Subcutaneous abdominal adipose tissue (tissue), 5 donors: ENCODE data around the gene PCDH11X.
"Not testable (repeated sequence)": the region's sequence is repeated elsewhere in the genome, so short reads cannot be mapped to it uniquely, and the experiment has no call there.

Source experiments
- H3K27ac ChIP-seq: one replicate; pipeline ENCODE4 v1.7.0; 2013; ENCODE audit warnings: low read depth, mild to moderate bottlenecking, inconsistent platforms, low read length, moderate library complexity
- H3K27me3 ChIP-seq, 5 donors: one replicate each; pipeline ENCODE4 v1.7.0; 2013; ENCODE audit warnings: low read length in 5 of 5, inconsistent platforms in 1 of 5; ENCODE audit not compliant: control insufficient read depth in 5 of 5, insufficient read depth in 4 of 5
- H3K36me3 ChIP-seq, 5 donors: one replicate each; pipeline ENCODE4 v1.7.0; 2013; ENCODE audit warnings: low read length in 5 of 5; ENCODE audit not compliant: control insufficient read depth in 5 of 5, insufficient read depth in 5 of 5
- H3K4me1 ChIP-seq, 5 donors: one replicate each; pipeline ENCODE4 v1.7.0; 2013; ENCODE audit warnings: low read length in 5 of 5, mild to moderate bottlenecking in 3 of 5, moderate library complexity in 1 of 5; ENCODE audit not compliant: control insufficient read depth in 5 of 5, insufficient read depth in 5 of 5
- H3K4me3 ChIP-seq, 5 donors: one replicate each; pipeline ENCODE4 v1.7.0; 2013; ENCODE audit warnings: low read length in 5 of 5, low read depth in 1 of 5
- H3K9ac ChIP-seq, 5 donors: one replicate each; pipeline ENCODE4 v1.7.0; 2013; ENCODE audit warnings: low read length in 5 of 5, mild to moderate bottlenecking in 4 of 5, moderate library complexity in 3 of 5
- H3K9me3 ChIP-seq, 5 donors: one replicate each; pipeline ENCODE4 v1.7.0; 2013; ENCODE audit warnings: low read length in 5 of 5; ENCODE audit not compliant: control insufficient read depth in 5 of 5
- donor health status: healthy.
- donor health status: healthy.
- donor health status: healthy.
- donor health status: healthy.
- donor health status: healthy.

The PCDH11X gene

GRCh38 chrX:91779135-91779534, at the start of gene PCDH11X:
Gene PCDH11X, plus strand, starts transcription at chrX:91779375. Its CDS starts 56,130 bp downstream, at chrX:91835505.
- peaks cover 0 to 13% (median 4%) of the 10 kb centered on the region in 5 donors for H3K27me3 ChIP-seq

GRCh38 chrX:91747446-91747845, 31.7 kb upstream of the PCDH11X start:
- H3K4me3 ChIP-seq, H3K9ac ChIP-seq, H3K27me3 ChIP-seq, H3K27ac ChIP-seq, H3K4me1 ChIP-seq, H3K9me3 ChIP-seq, H3K36me3 ChIP-seq: not testable (repeated sequence)

More at GRCh38 chrX:91779135-91779534, at the start of gene PCDH11X:
- not testable (repeated sequence) for H3K36me3 ChIP-seq, H3K9ac ChIP-seq, H3K4me1 ChIP-seq, H3K4me3 ChIP-seq, H3K27ac ChIP-seq, H3K9me3 ChIP-seq

GRCh38 chrX:91753022-91753421, 26.2 kb upstream of the PCDH11X start:
- not testable (repeated sequence) for H3K9me3 ChIP-seq, H3K36me3 ChIP-seq, H3K27ac ChIP-seq, H3K9ac ChIP-seq, H3K4me1 ChIP-seq, H3K27me3 ChIP-seq, H3K4me3 ChIP-seq

- H3K4me3 ChIP-seq, H3K27ac ChIP-seq, H3K36me3 ChIP-seq, H3K27me3 ChIP-seq, H3K4me1 ChIP-seq, H3K9ac ChIP-seq, H3K9me3 ChIP-seq: not testable (repeated sequence)
These were observed 8.3 kb upstream of the PCDH11X start for GRCh38 chrX:91770619-91771488.

GRCh38 chrX:91773943-91774342, 5.2 kb upstream of the PCDH11X start:
- H3K36me3 ChIP-seq, H3K4me3 ChIP-seq, H3K9me3 ChIP-seq, H3K4me1 ChIP-seq, H3K27me3 ChIP-seq, H3K27ac ChIP-seq, H3K9ac ChIP-seq: not testable (repeated sequence)

- H3K9ac ChIP-seq, H3K9me3 ChIP-seq, H3K4me1 ChIP-seq, H3K27ac ChIP-seq, H3K4me3 ChIP-seq, H3K36me3 ChIP-seq: not testable (repeated sequence)
- peaks cover 0 to 13% (median 4%) of the 10 kb centered on the region in 5 donors for H3K27me3 ChIP-seq
These were observed 833 bp downstream of the PCDH11X start for GRCh38 chrX:91780008-91780407.

GRCh38 chrX:91780698-91781097, 1.5 kb downstream of the PCDH11X start:
- not testable (repeated sequence) for H3K4me3 ChIP-seq, H3K9ac ChIP-seq, H3K27ac ChIP-seq, H3K4me1 ChIP-seq, H3K36me3 ChIP-seq, H3K9me3 ChIP-seq
- H3K27me3 ChIP-seq = peaks cover 0 to 13% (median 4%) of the 10 kb centered on the region in 5 donors

- H3K4me3 ChIP-seq, H3K27ac ChIP-seq: not testable (repeated sequence)
- H3K27me3 ChIP-seq = peaks cover 0 to 13% (median 4%) of the 10 kb centered on the region in 5 donors
These were observed 2.6 kb downstream of the PCDH11X start for GRCh38 chrX:91781553-91782298.

GRCh38 chrX:91782825-91783224, 3.6 kb downstream of the PCDH11X start:
- H3K4me1 ChIP-seq, H3K4me3 ChIP-seq, H3K9me3 ChIP-seq, H3K27ac ChIP-seq, H3K36me3 ChIP-seq, H3K9ac ChIP-seq, H3K27me3 ChIP-seq: not testable (repeated sequence)

More at GRCh38 chrX:91781553-91782298, 2.6 kb downstream of the PCDH11X start:
- not testable (repeated sequence) for H3K4me1 ChIP-seq, H3K9ac ChIP-seq, H3K36me3 ChIP-seq, H3K9me3 ChIP-seq

GRCh38 chrX:91817537-91817936, 38.4 kb downstream of the PCDH11X start:
- not testable (repeated sequence) for H3K27ac ChIP-seq, H3K4me1 ChIP-seq, H3K36me3 ChIP-seq, H3K4me3 ChIP-seq, H3K27me3 ChIP-seq, H3K9me3 ChIP-seq, H3K9ac ChIP-seq
